Measurements from ENCODE around the gene SERPINB10.

DNA sequence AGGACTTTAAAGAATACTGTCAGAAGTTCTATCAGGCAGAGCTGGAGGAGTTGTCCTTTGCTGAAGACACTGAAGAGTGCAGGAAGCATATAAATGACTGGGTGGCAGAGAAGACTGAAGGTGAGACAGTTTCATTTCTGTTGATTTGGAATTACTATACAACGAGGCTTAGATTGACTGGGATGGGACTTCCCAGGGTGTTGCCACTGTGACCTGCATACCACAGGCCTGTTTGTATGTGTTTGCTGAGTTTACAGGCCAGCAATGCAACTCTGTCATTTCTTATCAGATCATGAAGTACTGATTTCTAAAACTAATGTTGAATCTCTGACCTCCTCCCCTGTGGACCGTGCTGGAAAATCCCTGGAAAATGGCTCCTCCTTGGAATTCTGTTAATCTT, 74.0 kb downstream of the SERPINB10 start:
- TF ChIP-seq, protein P1, sequence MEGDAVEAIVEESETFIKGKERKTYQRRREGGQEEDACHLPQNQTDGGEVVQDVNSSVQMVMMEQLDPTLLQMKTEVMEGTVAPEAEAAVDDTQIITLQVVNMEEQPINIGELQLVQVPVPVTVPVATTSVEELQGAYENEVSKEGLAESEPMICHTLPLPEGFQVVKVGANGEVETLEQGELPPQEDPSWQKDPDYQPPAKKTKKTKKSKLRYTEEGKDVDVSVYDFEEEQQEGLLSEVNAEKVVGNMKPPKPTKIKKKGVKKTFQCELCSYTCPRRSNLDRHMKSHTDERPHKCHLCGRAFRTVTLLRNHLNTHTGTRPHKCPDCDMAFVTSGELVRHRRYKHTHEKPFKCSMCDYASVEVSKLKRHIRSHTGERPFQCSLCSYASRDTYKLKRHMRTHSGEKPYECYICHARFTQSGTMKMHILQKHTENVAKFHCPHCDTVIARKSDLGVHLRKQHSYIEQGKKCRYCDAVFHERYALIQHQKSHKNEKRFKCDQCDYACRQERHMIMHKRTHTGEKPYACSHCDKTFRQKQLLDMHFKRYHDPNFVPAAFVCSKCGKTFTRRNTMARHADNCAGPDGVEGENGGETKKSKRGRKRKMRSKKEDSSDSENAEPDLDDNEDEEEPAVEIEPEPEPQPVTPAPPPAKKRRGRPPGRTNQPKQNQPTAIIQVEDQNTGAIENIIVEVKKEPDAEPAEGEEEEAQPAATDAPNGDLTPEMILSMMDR (IDR thresholded peaks at IDR 0.05) = no peak
- TF ChIP-seq POLR2A (IDR thresholded peaks at IDR 0.05) (no peak), EP300 (IDR thresholded peaks at IDR 0.05) (no peak)
